PFSK-1 (cell line): ENCODE results near the gene CC2D2B.

ENCODE experiments used
- POLR2AphosphoS5 ChIP-seq: IDR thresholded peaks from 2 replicates; pipeline ENCODE4 v1.6.1; 2012; ENCODE audit warnings: low read depth, mild to moderate bottlenecking, control low read depth, low read length, moderate library complexity
- SIN3A ChIP-seq: IDR thresholded peaks from 2 replicates; pipeline ENCODE4 v1.6.1; 2012; ENCODE audit warnings: mild to moderate bottlenecking, low read length, moderate library complexity, borderline replicate concordance; ENCODE audit not compliant: insufficient read depth
- TF ChIP-seq, protein P1 (sequence below), 2 experiments: IDR thresholded peaks; 2 replicates each; pipeline versions ENCODE4 v1.6.1 to v1.8.0; 2011 to 2012; ENCODE audit warnings: low read depth in 2 of 2, low read length in 2 of 2, control low read depth in 1 of 2, inconsistent platforms in 1 of 2, mild to moderate bottlenecking in 1 of 2, moderate library complexity in 1 of 2; ENCODE audit not compliant: insufficient read depth in 1 of 2

DNA sequence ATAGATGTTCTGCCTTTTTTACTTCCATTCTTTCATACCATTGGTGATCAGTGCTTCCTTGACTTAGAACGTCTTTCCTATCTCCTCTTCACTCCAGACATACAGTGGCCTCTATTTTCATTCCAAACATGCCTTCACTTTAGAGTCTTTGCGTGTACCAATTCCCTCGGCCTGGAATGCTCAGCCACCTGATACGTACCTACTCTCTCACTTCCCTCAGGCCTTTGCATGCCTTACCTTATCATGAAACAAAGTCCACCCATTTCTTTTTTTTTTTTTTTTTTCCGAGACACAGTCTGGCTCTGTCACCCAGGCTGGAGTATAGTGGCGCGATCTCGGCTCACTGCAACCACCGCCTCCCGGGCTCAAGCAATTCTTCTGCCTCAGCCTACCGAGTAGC is 133.4 kb downstream of the CC2D2B start:
- TF ChIP-seq SIN3A (no peak), POLR2AphosphoS5 (no peak)
- TF ChIP-seq, protein P1, sequence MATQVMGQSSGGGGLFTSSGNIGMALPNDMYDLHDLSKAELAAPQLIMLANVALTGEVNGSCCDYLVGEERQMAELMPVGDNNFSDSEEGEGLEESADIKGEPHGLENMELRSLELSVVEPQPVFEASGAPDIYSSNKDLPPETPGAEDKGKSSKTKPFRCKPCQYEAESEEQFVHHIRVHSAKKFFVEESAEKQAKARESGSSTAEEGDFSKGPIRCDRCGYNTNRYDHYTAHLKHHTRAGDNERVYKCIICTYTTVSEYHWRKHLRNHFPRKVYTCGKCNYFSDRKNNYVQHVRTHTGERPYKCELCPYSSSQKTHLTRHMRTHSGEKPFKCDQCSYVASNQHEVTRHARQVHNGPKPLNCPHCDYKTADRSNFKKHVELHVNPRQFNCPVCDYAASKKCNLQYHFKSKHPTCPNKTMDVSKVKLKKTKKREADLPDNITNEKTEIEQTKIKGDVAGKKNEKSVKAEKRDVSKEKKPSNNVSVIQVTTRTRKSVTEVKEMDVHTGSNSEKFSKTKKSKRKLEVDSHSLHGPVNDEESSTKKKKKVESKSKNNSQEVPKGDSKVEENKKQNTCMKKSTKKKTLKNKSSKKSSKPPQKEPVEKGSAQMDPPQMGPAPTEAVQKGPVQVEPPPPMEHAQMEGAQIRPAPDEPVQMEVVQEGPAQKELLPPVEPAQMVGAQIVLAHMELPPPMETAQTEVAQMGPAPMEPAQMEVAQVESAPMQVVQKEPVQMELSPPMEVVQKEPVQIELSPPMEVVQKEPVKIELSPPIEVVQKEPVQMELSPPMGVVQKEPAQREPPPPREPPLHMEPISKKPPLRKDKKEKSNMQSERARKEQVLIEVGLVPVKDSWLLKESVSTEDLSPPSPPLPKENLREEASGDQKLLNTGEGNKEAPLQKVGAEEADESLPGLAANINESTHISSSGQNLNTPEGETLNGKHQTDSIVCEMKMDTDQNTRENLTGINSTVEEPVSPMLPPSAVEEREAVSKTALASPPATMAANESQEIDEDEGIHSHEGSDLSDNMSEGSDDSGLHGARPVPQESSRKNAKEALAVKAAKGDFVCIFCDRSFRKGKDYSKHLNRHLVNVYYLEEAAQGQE (IDR thresholded peaks at IDR 0.05; ENCODE audit: insufficient read depth in 1 of 2, low read depth in 2 of 2, low read length in 2 of 2), result no peak
